IMR-90 (cell line): ENCODE measurements around the gene HOXA7. TPM values are rescaled to one million over a fixed set of nuclear protein-coding genes. Genes with fewer than 3 reads are reported as not detected.

Experiments
- ATAC-seq: fragments of 200-7000 bp; cut with Tn5 transposase; 2 replicates; pipeline ENCODE4 v1.9.1; 2020; ENCODE audit warnings: low read depth, mild to moderate bottlenecking, moderate library complexity
- BruUV-seq: library from RNA; stranded (reverse); fragments of 400-500 nt; replicated peaks from 2 replicates; lab custom pipeline; 2021; lab: Mats Ljungman, UMichigan
- CTCF ChIA-PET: fragments of 300-600 bp; formaldehyde crosslinking; extraction: SDS; loops from one replicate; lab custom pipeline; 2021; ENCODE audit warnings: antibody characterized with exemption; lab: Yijun Ruan, JAX
- POLR2A ChIA-PET: fragments of 300-600 bp; sonication (Branson Sonifier 250); formaldehyde crosslinking; loops from one replicate; lab custom pipeline; 2022; ENCODE audit warnings: antibody characterized with exemption; ENCODE audit not compliant: unreplicated experiment; lab: Charles Lee
- DNase-seq: peaks from one replicate; pipeline ENCODE4 v3.0.0; 2013
- H2AFZ ChIP-seq: replicated peaks from 2 replicates; pipeline ENCODE3; 2013; ENCODE audit warnings: low read length, mild to moderate bottlenecking; ENCODE audit not compliant: poor library complexity
- H2AK5ac ChIP-seq: 2 replicates; pipeline ENCODE4 v1.6.1; 2013; ENCODE audit warnings: low read depth, low read length, inconsistent platforms
- H2AK9ac ChIP-seq: replicated peaks from 2 replicates; pipeline ENCODE3; 2013; ENCODE audit warnings: mild to moderate bottlenecking, low read depth, low read length, moderate library complexity; ENCODE audit not compliant: poor library complexity
- H2BK120ac ChIP-seq: 2 replicates; pipeline ENCODE4 v1.6.1; 2013; ENCODE audit warnings: low read depth, low read length, inconsistent platforms
- H2BK15ac ChIP-seq: 3 replicates; pipeline ENCODE4 v1.6.1; 2013; ENCODE audit warnings: low read depth, low read length, inconsistent platforms
- H2BK20ac ChIP-seq: 2 replicates; pipeline ENCODE4 v1.6.1; 2013; ENCODE audit warnings: low read depth, mild to moderate bottlenecking, inconsistent platforms, low read length, moderate library complexity
- H2BK5ac ChIP-seq: 2 replicates; pipeline ENCODE4 v1.6.1; 2013; ENCODE audit warnings: mild to moderate bottlenecking, low read depth, low read length, inconsistent platforms; ENCODE audit not compliant: poor library complexity, severe bottlenecking
- H3K14ac ChIP-seq: replicated peaks from 2 replicates; pipeline ENCODE4 v1.6.1; 2013; ENCODE audit warnings: low read depth, low read length, inconsistent platforms
- H3K18ac ChIP-seq: 2 replicates; pipeline ENCODE4 v1.6.1; 2013; ENCODE audit warnings: low read depth, low read length, control low read depth
- H3K23ac ChIP-seq: 2 replicates; pipeline ENCODE4 v1.6.1; 2013; ENCODE audit warnings: low read depth, low read length, inconsistent platforms
- H3K27ac ChIP-seq: 2 replicates; pipeline ENCODE4 v1.5.1; 2013; ENCODE audit warnings: mild to moderate bottlenecking, control low read depth, low read length; ENCODE audit not compliant: insufficient read depth
- H3K27me3 ChIP-seq: 2 replicates; pipeline ENCODE4 v1.6.1; 2013; ENCODE audit warnings: low read length; ENCODE audit not compliant: control insufficient read depth, insufficient read depth
- H3K36me3 ChIP-seq: 2 replicates; pipeline ENCODE4 v1.6.1; 2013; ENCODE audit warnings: low read length, mixed read lengths; ENCODE audit not compliant: control insufficient read depth, insufficient read depth
- H3K4ac ChIP-seq: 2 replicates; pipeline ENCODE4 v1.6.1; 2013; ENCODE audit warnings: low read depth, low read length, inconsistent platforms
- H3K4me1 ChIP-seq: 2 replicates; pipeline ENCODE4 v1.6.1; 2013; ENCODE audit warnings: low read length, mixed read lengths; ENCODE audit not compliant: control insufficient read depth, insufficient read depth
- H3K4me2 ChIP-seq: 2 replicates; pipeline ENCODE4 v1.6.1; 2013; ENCODE audit warnings: low read depth, mild to moderate bottlenecking, control low read depth, low read length, moderate library complexity
- H3K4me3 ChIP-seq: 2 replicates; pipeline ENCODE4 v1.5.1; 2013; ENCODE audit warnings: low read depth, mild to moderate bottlenecking, control low read depth, low read length, moderate library complexity; ENCODE audit not compliant: insufficient read depth
- H3K56ac ChIP-seq: 2 replicates; pipeline ENCODE4 v1.6.1; 2013; ENCODE audit warnings: low read length, inconsistent platforms; ENCODE audit not compliant: insufficient read depth; ENCODE audit errors: extremely low read depth
- H3K79me1 ChIP-seq, 2 experiments: 2 replicates each; pipeline ENCODE4 v1.6.1; 2013; ENCODE audit warnings: low read length in 2 of 2, inconsistent platforms in 1 of 2, low read depth in 1 of 2
- H3K9ac ChIP-seq: 2 replicates; pipeline ENCODE4 v1.6.1; 2013; ENCODE audit warnings: low read depth, low read length, control low read depth
- H3K9me1 ChIP-seq: 2 replicates; pipeline ENCODE4 v1.6.1; 2013; ENCODE audit warnings: low read length, inconsistent platforms; ENCODE audit not compliant: insufficient read depth
- H3K9me3 ChIP-seq: 2 replicates; pipeline ENCODE4 v1.6.1; 2013; ENCODE audit warnings: low read length; ENCODE audit not compliant: control insufficient read depth, insufficient read depth
- H4K20me1 ChIP-seq: 2 replicates; pipeline ENCODE4 v1.6.1; 2013; ENCODE audit warnings: low read length, inconsistent platforms; ENCODE audit not compliant: insufficient read depth
- H4K5ac ChIP-seq: 2 replicates; pipeline ENCODE4 v1.6.1; 2013; ENCODE audit warnings: mild to moderate bottlenecking, low read depth, low read length, control low read depth
- H4K8ac ChIP-seq, 2 experiments: 2 replicates each; pipeline ENCODE4 v1.6.1; 2013; ENCODE audit warnings: low read depth in 2 of 2, low read length in 2 of 2, control low read depth in 1 of 2, inconsistent platforms in 1 of 2
- H4K91ac ChIP-seq: 2 replicates; pipeline ENCODE4 v1.6.1; 2013; ENCODE audit warnings: low read depth, low read length, inconsistent platforms; ENCODE audit not compliant: insufficient read depth
- CHD1 ChIP-seq: IDR thresholded peaks from 2 replicates; pipeline ENCODE4 v1.6.1; 2012; ENCODE audit warnings: low read depth, low read length, improper control_type of control experiment
- MAZ ChIP-seq: IDR thresholded peaks from 2 replicates; pipeline ENCODE4 v1.6.1; 2012; ENCODE audit warnings: low read depth, mild to moderate bottlenecking, low read length, improper control_type of control experiment, moderate library complexity, borderline replicate concordance
- POLR2A ChIP-seq: IDR thresholded peaks from 2 replicates; pipeline ENCODE4 v1.6.1; 2012; ENCODE audit warnings: mild to moderate bottlenecking, low read depth, low read length
- RAD21 ChIP-seq: IDR thresholded peaks from 2 replicates; pipeline ENCODE4 v1.6.1; 2012; ENCODE audit warnings: low read length, improper control_type of control experiment
- SMC3 ChIP-seq: fragments of 150-350 bp; IDR thresholded peaks from 2 replicates; pipeline ENCODE4 v1.6.1; 2016; ENCODE audit warnings: low read depth, mild to moderate bottlenecking, antibody characterized with exemption, low read length, moderate library complexity
- WGBS, 2 experiments: methylation state at CpG; one replicate each; pipeline versions ENCODE4 v1.1.5 to v1.1.7; 2013; ENCODE audit warnings: missing lambda C conversion rate in 2 of 2; ENCODE audit not compliant: insufficient read length in 1 of 2; ENCODE audit errors: extremely low coverage in 2 of 2; 5-methylcytosine and 5-hydroxymethylcytosine counted together
- dilution Hi-C: fragments of 300-500 bp; cut with HindIII; formaldehyde crosslinking; loops from one replicate; pipeline ENCODE4 v1.14.3; 2018; ENCODE audit warnings: low sequenced_read_pairs; ENCODE audit not compliant: unreplicated experiment
- in situ Hi-C: fragments of 300-500 bp; cut with MboI; formaldehyde crosslinking; loops from 3 replicates; pipeline ENCODE4 v1.14.3; 2019; ENCODE audit warnings: low sequenced_read_pairs, inconsistent platforms, mixed read lengths
- intact Hi-C: fragments of 100-400 bp; cut with micrococcal nuclease; formaldehyde crosslinking; loops from 2 replicates; pipeline ENCODE4 v1.10.0; 2022
- polyA plus RNA-seq, 3 experiments: library from polyadenylated mRNA; depleted of rRNA; stranded (reverse); fragments of >200 nt; gene quantifications; 2 replicates each; pipeline ENCODE4 v1.2.3, GENCODE V29; 2012; ENCODE audit warnings: low replicate concordance in 1 of 3
- total RNA-seq: library from RNA; depleted of rRNA; stranded (reverse); fragments of >200 nt; gene quantifications from 2 replicates; pipeline ENCODE4 v1.2.3, GENCODE V29; 2012
- TF ChIP-seq, protein P1 (sequence below): conservative IDR thresholded peaks from 2 replicates; pipeline ENCODE4 v1.5.1; 2012; ENCODE audit warnings: mild to moderate bottlenecking, low read depth, low read length, improper control_type of control experiment

The HOXA7 gene
- total and polyA plus RNA-seq, 2 of the 4 experiments (the other 2 are of a cell fraction), result 0.18 to 1.7 TPM

DNA sequence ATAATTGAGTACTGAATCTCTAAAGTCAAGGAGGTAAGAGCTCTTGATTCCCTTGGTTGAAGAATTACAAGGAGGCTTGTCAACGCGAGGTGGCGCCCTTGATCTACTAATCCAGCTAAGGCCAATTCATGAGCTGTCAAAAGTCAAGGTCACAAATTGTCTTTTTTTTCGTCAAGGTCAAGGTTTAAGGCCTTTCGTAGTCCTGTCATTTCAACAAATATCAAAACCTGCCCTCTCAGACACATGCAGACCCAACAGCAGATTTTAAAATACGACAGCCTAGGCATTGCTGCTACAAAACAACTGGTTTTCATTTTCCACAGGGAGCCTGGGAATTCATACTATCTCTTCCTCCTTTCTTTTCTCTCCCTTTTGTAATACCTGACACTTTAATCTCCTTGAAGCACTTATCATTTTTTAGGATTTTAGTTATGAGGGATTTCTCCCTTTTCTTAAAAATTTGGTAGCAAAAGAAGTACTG is 39.9 kb upstream of the HOXA7 start:
- no peaks in the 10 kb centered on the region for H3K36me3 ChIP-seq
- H2BK20ac ChIP-seq, result no peak overlapping the region
- intact Hi-C loops (loop anchor here (1.0 to 10.0 kb wide), 12 partner anchors 380 to 1908 kb away; partner anchors contain the start of genes HIBADH and TAX1BP1), dilution Hi-C loops (no loop called here), in situ Hi-C loops (loop anchor here (5.0 to 10.0 kb wide), 2 partner anchors 726 to 878 kb away; no protein-coding TSS in a partner anchor)
- H3K9me1 ChIP-seq, result 0 out of 2 replicates have a peak, but pooled peaks cover 5% of the 10 kb centered on the region
- no peak overlapping the region for H3K56ac ChIP-seq
- no peak overlapping the region for H3K9ac ChIP-seq
- no peak overlapping the region for H3K4me2 ChIP-seq
- no peak overlapping the region for H4K91ac ChIP-seq
- 5% methylated on average over 5 of the region's 6 CpGs; no CpG with 5 or more reads in 1 of the 2 experiments for WGBS, 2 experiments
- no peak overlapping the region for H3K4me3 ChIP-seq
- BruUV-seq, result no TSS peak
- no peak overlapping the region for H2BK15ac ChIP-seq
- no peak overlapping the region for H2BK120ac ChIP-seq
- H4K20me1 ChIP-seq, result peaks cover 15% of the 10 kb centered on the region; the same call in 1 of the 2 replicates
- H3K4me1 ChIP-seq, result no peaks in the 10 kb centered on the region
- H2BK5ac ChIP-seq, result no peak overlapping the region
- POLR2A ChIA-PET, result no interaction called here
- H3K79me1 ChIP-seq, result no peaks in the 10 kb centered on the region
- no peak overlapping the region for H4K5ac ChIP-seq
- TF ChIP-seq RAD21, result peak; percentile 94
- no peak for TF ChIP-seq CHD1
- TF ChIP-seq SMC3, result peak; percentile 84
- TF ChIP-seq, protein P1, sequence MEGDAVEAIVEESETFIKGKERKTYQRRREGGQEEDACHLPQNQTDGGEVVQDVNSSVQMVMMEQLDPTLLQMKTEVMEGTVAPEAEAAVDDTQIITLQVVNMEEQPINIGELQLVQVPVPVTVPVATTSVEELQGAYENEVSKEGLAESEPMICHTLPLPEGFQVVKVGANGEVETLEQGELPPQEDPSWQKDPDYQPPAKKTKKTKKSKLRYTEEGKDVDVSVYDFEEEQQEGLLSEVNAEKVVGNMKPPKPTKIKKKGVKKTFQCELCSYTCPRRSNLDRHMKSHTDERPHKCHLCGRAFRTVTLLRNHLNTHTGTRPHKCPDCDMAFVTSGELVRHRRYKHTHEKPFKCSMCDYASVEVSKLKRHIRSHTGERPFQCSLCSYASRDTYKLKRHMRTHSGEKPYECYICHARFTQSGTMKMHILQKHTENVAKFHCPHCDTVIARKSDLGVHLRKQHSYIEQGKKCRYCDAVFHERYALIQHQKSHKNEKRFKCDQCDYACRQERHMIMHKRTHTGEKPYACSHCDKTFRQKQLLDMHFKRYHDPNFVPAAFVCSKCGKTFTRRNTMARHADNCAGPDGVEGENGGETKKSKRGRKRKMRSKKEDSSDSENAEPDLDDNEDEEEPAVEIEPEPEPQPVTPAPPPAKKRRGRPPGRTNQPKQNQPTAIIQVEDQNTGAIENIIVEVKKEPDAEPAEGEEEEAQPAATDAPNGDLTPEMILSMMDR, result peak; percentile 84
- no peak for TF ChIP-seq MAZ
- TF ChIP-seq POLR2A, result 0 out of 2 replicates have a peak, but pooled peaks have one; percentile 37
- no peak overlapping the region for H2AFZ ChIP-seq
- H3K27ac ChIP-seq, result no peak overlapping the region
- peaks cover 5% of the 10 kb centered on the region; the same call in 1 of the 2 replicates for H3K9me3 ChIP-seq
- H2AK9ac ChIP-seq, result no peak overlapping the region
- peaks cover 86% of the 10 kb centered on the region for H3K27me3 ChIP-seq
- H3K23ac ChIP-seq, result no peak overlapping the region
- H3K4ac ChIP-seq, result no peak overlapping the region
- no peak overlapping the region for H4K8ac ChIP-seq
- ATAC-seq, result peak; percentile 41; the same call in 1 of the 2 replicates
- peak; percentile 71 for DNase-seq
- CTCF ChIA-PET, result interaction anchor here (0.5 to 2.2 kb wide), 19 partner anchors 9 to 1489 kb away, joined by 3 to 10 read pairs (median 3); no protein-coding TSS in a partner anchor
- no peak overlapping the region for H2AK5ac ChIP-seq
- no peak overlapping the region for H3K14ac ChIP-seq
- no peak overlapping the region for H3K18ac ChIP-seq
